GM18498 (cell line): ENCODE measurements around the gene NDUFS7.
A peak's percentile ranks its signal among the peaks of the same experiment; 100 is the strongest.

Source experiments
- ATAC-seq: cut with Tn5 transposase; IDR thresholded peaks from one replicate; pipeline ENCODE4 v1.9.1; 2021; ENCODE audit warnings: mild to moderate bottlenecking, moderate library complexity; ENCODE audit not compliant: unreplicated experiment

NDUFS7 gene

DNA sequence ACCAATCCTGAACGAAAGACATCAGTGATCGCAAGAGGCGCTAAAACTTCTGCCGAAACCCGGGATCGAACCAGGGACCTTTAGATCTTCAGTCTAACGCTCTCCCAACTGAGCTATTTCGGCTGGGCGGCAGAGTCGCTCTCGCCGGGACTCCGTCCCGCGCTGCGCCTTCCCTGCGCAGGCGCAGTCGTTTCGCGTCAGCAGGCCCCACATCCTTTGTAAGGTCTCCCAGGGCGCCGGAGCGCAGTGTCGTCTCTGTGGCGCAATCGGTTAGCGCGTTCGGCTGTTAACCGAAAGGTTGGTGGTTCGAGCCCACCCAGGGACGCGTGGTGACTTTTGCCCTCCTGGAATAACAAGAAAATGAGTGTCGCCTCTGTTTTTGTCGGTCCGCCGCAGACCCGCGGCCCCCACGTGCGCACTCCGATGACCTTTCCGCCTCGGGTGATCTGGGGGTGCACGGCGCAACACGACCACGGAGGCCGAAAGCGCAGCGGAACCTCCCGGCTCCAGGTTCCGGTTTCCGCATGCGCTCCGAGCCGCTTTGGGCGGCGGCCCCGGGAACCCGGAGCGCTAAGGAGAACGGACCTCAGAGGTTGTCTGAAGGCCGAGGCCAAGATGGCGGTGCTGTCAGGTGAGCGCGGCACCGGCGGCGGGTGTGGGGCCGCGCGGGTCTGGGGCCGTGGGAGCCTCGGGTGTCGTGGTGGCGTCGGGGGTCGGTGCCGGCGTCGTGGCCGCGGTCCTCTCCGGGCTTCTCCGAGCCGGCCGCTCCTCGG lies at the start of gene NDUFS7:
Gene NDUFS7, plus strand, starts transcription at position 596 of the 773 bp plus-strand sequence. Its CDS starts 20 bp downstream, at position 616.
- ATAC-seq = peak; percentile 77

DNA sequence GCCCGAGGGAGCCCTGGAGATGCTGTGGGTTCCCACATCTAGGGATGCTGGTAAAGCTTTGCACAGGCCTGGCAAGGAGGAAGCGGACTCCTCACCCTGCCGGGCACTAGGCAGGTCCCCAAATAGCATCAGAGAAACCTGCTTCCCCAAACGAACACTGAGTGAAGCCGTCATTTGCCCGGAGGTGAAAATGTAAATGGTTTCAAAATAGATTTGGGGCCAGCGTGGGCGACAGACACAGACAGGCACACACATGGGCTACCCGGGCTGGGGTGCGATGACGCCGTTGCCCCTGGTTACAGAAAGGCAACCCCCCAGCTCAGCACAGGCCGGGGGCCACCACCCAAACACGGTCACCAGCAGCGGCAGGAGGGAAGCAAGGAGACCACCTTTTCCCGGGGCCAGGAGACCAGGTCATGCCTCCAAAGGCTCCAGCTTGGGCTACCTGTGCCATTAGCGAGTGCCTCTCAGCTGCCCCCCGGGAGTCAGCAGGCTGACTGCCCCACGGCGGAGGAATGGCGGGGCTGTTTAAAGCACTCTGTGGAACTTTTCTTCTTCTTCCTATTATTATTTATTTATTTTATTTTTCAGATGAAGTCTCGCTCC lies 47.5 kb upstream of the NDUFS7 start:
- no peak for ATAC-seq

DNA sequence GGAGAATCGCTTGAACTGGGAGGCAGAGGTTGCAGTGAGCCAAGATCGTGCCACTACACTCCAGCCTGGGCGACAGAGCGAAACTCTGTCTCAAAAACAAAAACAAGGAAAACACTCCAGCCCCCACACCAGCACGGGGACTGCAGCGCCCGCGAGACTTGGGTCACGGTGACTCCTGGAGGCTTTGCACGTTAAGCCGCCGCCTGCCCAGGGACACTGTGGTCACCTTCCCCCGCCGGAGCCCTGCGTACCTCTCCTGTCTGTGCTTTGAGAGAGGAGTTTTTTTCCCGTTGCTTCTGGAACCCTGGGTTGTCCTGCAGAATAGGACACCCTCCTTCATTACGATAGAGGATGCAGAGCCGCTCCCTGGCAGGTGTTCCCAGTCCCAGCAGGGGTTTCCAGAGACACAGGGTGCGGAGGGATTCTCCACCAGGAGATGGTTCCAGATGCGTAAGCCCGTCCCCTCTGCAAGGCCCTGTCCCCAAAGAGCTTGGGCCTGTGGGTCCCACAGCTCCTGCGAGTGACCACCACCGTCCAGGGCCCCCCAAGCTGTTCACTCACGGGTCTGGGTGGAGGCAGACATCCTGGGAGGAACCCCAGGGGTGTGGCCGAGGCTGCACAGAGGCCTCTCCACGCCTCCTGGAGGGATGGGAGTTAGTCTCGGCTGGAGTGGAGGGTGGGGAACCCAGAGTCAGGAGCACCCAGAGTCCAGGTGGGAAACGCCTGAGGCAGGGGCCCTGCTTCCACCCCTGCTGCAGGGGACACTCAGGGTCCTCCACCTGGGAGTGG lies 42.8 kb upstream of the NDUFS7 start:
- no peak for ATAC-seq

DNA sequence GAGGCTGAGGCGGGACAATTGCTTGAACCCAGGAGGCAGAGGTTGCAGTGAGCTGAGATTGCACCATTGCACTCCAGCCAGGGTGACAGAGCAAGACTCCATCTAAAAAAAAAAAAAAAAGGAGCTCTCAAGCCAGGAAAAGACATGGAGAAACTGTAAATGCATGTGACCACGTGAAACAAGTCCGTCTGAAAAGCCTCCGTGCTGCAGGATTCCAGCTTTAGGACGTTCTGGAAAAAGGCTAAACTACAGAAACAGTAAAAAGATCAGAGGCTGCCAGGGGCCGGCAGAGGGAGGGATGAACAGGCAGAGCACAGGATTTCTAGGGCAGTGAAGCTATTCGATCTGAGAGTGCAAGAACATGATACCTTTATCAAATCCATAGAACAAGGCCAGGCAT lies 40.7 kb upstream of the NDUFS7 start:
- no peak for ATAC-seq

DNA sequence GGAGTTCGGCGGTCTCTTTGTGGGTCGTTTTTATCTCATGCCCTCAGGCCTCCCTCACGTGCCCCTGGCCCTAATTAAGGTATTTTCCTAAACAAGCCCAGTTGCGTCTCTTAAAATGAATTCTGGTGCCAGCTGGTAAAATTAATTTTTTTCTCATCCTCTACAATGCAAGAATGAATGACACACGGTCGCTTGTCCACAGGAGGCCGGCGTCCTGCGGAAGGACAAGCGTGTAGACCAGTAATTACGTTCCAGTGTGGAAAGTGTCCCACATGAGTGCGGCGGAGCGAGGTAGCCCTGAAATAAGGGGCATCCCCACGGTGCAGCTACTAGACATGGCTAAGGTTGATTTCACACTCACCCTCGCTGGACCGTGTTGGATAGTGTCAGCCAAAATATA lies 34.5 kb upstream of the NDUFS7 start:
- ATAC-seq = no peak

DNA sequence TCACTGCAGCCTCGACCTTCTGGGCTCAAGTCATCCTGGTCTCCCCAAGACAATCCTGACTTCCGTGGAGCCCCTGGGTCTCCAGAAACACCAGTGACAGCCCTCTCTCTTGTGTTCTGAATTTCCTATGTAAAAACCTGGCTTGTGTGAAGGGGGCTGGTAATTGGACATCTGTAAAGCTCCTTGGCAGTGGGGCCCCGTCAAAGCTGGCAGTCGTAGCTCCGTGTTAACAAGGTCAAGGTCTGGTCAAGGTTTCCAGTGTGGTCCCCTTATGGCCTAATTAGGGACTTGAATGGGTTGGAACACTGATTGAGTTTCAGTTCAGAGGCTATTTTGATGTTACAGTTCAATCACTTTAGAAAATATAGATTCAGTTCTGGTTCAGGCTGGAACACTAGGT lies 32.8 kb upstream of the NDUFS7 start:
- no peak for ATAC-seq

DNA sequence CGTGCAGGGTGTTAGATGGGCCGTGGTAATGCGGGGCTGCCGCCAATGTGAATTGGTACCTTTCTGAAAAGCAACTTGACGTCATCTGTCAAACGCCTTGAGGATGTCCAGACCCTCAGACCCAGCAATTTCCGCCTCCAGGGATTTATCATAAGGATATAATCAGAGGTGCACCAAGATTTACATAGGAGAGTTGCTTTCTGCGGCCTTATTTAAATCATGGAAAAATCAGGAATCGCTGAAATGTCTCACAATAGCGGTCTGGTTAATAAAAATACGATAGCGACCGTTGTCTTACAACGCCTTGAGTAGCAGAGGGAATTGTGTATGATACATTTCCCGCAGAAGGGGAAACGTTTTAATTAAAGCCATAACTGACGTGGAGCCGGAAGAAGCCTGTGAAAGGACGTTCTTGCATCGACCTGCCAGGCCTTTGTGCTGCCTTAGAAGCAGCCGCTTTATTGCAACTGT lies 32.3 kb upstream of the NDUFS7 start:
- ATAC-seq = no peak

DNA sequence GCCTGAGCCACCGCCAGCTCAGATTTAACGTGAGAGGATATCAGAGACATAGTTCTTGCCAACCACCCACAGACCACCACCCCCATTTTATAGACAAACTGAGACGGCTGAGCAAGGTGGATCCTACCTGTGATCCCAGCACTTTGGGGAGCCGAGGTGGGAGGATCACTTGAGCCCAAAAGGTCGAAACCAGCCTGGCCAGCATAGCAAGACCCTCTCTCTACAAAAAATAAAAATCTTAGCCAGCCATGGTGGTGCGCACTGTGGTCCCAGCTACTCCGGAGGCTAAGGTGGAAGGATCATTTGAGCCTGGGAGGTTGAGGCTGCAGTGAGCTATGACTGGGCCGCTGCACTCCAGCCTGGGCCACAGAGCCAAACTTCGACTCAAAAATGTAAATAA lies 30.6 kb upstream of the NDUFS7 start:
- ATAC-seq = no peak

DNA sequence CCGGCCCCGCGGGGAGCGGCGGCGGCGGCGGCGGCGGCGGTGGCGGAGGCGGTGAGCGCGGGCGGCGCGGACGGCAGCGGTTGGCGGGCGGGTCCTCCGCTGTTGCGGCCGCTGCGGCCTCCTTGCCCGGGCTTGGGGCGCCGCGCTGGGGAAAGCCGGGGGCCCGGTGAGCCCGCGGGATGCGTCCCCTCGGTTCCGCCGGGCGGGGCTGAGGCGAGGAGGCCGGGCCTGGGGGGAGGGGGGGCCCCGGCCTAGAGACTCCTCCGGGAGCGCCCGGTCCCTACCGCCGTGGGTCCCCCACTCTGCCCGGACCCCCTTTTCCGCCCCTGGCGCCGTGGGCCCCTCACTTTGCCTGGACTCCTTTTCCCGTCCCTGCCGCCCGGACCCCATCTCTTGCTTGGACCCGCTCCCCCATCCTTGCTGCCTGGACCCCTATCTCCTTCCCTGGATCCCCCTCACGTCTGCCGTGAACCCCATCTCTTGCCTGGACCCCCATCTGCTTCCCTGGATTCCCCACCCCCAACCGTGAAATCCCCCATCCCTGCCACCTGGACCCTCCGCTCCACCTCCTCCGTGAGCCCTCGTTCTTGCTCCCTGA lies 28.6 kb upstream of the NDUFS7 start:
- ATAC-seq = peak; percentile 48

DNA sequence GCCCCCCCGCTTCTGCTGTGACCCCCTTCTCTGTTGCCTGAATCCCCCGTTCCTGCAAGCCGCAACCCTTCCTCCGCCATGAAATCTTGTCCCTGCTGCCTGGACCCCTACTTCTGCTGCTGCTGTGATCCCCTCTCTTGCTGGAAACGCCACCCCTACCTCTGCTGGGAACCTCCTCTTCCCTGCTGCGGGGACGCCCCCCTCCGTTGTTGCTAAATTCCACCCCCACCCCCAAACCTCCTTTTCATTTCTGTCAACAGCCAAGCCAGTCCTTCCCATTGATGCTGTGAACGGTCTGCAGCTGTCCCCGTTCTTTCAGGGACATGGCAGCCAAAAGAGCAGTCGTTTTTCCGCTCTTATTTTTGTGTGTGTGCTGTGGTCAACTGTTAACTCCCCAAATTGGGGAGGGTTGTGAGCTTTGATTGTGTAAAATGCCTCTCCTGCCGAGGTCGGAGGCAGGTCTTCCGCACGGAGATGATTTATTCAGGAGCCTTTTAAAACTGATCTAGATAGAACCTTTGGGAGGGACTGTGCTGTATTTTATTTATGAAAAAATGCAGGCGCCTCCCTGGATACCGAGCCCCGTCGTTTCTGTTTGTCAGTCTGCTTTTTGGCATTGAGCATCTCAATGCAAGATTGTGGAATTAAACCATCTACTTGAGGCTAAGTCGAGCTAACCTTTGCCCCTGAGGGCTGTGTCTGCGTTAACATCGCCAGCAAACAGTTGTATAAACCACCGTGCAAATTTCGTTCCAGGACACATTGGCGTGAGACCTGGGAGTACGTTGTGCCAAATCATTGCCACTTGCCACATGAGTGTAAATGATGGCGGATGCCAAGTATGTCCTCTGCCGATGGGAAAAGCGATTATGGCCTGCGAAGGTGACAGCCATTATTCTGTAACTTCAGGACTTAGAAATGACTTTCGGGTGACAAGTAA lies 27.9 kb upstream of the NDUFS7 start:
- no peak for ATAC-seq

DNA sequence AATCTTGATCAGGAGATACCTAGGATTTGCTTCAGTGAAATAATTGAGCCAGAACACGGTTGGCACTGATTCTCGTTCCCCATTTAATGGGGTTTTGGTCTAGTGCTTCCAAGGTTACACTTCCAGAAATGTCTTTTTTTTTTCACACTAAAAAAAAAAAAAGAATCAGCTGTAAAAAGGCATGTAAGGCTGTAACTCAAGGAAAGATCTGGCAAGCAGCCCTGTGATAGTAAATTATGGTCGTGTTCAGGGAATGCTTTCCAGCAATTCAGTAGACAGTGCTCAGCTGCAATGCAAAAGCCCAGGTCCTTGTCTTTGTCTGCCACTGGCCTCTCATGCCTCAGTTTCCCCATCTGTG lies 27.2 kb upstream of the NDUFS7 start:
- ATAC-seq = no peak

DNA sequence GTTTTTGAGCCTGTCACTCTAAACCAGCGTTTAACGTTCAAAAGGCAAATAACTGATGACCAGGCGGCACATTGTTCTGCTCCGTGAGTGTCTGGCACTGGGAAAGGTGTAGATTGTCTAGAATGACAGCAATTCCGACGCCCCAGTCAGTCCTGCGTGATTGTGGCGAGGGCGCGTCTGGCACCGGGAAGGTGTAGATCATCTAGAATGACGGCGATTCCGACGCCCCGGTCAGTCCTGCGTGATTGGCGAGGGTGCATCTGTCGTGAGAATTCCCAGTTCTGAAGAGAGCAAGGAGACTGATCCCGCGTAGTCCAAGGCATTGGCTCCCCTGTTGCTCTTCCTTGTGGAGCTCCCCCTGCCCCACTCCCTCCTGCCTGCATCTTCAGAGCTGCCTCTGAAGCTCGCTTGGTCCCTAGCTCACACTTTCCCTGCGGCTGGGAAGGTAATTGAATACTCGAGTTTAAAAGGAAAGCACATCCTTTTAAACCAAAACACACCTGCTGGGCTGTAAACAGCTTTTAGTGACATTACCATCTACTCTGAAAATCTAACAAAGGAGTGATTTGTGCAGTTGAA lies 26.1 kb upstream of the NDUFS7 start:
- no peak for ATAC-seq

DNA sequence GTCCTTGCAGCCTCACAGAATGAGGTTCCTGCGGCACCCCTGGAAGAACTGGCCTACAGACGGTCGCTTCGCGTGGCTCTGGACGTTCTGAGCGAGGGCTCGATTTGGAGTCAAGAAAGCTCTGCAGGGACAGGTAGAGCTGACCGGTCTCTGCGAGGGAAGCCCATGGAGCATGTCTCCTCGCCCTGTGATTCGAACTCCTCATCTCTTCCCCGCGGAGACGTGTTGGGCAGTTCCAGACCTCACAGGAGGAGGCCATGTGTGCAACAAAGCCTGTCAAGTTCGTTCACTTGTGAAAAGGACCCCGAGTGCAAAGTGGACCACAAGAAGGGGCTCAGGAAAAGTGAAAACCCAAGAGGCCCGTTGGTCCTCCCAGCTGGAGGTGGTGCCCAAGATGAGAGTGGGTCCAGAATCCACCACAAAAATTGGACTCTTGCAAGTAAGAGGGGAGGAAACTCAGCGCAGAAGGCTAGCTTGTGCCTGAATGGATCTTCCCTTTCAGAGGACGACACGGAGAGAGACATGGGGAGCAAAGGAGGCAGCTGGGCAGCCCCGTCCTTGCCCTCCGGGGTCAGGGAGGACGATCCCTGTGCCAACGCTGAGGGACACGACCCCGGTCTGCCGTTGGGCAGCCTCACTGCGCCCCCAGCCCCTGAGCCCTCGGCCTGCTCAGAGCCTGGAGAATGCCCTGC lies 23.4 kb upstream of the NDUFS7 start:
- no peak for ATAC-seq

DNA sequence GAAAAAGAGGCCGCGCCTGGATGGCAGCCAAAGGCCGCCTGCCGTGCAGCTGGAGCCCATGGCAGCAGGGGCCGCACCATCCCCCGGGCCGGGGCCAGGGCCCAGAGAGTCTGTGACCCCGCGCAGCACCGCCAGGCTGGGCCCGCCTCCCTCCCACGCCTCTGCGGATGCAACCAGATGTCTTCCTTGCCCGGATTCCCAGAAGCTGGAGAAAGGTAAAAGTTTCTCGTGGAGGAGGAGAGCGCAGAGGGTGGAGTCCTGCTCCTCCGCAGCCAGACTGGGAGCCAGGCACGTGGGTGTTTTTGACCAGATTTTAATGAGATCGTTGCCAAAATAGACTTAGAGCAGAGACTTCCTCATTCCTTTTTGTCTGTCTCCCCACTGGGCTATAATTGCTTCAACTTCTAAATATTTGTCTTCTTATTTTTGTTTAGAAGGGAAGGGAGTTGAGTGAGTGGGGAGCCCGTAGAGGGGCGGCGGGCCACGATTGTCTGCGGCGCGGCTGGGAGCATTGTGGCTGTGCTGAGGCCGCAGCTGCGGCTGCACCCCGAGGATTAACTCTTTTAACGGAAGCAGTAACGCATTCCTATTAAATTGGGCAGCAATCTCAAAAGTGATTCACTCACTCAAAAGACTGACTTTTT lies 22.8 kb upstream of the NDUFS7 start:
- no peak for ATAC-seq

DNA sequence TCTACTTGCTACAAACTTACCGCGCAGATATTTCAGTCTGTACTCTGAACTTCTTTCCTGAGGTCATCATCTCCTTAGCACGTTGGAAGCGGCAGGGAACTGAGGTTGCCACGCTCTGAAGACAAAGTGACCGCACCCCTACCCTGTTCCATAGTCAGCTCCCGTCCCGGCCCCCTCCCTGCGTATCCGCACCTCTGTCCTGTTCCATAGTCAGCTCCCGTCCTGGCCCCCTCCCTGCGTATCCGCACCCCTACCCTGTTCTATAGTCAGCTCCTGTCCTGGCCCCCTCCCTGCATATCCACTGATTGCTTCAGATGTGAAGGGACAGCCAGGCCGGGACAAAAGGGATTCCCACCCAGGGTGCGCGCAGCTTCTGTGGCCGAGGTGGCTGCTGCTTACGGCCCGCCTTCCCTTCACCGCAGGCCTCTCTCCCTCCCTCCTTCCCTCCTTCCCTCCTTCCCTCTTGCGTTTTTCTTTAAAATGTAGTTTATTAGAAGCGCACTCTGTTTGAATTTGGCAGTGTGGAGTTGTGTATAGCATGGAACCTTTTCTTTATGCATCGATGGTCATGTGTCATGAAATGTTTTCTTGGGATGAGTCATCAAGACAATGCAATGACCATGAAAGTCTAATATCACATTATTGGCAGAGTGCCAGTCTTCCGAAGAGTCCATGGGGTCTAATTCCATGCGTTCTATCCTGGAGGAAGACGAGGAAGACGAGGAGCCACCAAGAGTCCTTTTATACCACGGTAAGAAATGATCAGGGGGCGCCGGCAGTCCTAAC lies 21.9 kb upstream of the NDUFS7 start:
- ATAC-seq = no peak

DNA sequence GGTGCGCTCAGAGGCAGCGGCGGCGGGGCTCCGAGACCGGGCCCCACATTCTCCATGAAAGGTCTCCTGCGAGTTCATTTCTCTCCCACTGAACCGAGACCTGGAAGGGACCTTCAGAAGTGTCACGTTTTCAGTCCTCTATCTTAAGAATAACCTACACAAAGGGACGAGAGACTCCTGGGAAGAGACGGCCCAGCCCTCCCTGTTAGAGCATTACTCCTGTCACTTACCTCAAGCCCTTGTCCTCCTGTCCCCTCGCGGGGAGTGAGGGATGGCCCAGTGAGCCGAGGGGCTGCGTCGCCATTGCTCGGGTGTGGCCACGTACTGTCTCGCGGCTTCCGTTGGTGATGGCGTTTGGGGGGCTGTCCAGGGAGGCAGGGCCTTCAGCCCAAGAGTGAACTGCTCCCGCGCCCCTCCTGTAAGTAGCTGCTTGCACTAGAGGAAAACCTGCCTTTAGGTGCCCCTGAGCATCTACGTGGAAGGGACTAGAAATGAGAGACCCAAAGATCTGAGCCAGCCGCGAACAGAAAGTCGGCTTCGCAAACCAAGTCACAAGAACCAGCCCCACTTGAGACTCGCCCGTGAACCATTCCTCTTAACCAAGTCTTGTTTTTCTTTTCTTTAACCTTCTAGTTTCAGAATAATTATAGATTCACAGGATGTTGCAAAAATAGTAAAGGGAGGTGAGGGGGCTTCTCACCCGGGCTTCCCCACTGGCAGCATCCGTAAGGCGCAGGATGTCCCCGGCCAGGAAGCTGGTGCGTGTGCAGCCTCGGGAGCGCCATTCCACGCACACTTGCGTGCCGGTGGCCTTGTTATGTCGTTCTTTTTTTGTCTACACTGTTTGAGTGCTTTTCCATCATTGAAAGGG lies 21.1 kb upstream of the NDUFS7 start:
- ATAC-seq = no peak

DNA sequence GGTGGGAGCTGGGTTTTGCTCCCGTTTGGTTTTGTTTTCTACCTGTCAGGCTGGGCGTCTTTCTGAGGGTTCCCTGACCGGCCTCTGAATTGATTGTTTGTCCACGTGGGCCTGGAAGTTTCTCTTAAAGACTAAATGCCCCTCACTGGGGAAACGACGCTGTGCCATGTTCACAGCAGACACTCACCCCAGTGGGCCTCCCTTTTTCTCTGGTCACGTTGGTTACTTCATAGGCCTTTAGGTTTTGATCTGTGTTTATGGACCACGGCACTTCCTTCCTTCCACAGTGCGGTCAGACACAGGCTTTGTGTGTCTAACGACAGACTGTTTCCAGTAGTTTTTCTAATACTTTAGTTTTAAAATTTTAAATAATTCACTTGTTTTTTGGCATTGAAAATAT lies 20.1 kb upstream of the NDUFS7 start:
- no peak for ATAC-seq
